ENCODE data around the gene MDFIC.
A peak's percentile ranks its signal among the peaks of the same experiment; 100 is the strongest.

Gene MDFIC

DNA sequence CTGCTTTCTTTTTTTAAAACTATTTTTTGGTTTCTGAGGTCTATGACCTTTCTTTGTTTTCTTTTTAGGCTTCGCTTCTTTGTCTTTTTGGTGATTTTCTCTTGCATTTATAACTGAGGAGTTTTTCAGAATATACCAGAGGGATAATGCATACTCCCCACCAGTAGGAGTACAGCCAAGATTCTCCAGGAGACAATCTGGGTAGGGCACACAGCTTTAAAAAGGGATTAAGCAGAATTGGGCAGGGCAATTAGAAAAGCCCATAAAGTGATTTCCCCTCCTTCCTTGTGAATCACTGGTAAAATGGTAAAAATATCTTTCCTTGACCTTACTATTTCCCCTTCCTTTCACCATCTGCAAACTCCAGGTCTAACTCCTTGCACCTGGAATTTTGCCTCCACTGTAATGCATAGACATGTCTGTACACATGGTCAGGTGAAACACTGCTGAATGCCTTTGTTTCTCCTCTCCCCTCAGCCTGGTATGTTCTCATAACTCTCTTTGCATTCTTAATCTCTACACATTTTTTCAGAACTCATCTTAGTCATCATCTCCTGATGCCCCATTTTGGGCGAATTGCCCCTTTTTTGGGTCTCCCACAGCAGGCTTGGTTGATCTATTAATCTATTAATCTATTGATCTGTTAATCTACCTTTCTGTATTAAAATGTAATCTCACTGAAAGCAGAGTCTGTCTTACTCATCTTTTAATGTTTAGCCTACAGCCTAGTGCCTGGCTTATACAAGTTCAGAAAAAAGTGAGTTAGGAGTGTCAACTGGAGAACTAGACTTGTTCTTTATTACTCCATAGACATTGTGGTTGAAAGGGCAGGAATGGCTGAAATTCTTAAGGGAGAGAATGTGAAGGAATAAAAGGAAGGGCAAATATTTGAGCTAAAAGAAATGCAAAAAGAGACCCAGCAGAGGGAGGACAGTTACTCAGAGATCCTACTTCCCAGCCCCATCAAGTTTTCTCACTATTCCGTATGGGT is 64.6 kb downstream of the MDFIC start:
- no peaks in the 10 kb centered on the region for H3K9me3 Mint-ChIP-seq
- H3K4me3 Mint-ChIP-seq = no peak overlapping the region
- H3K36me3 Mint-ChIP-seq = peaks cover 12% of the 10 kb centered on the region
- H3K27ac Mint-ChIP-seq = peak overlapping the region; percentile 48
- H3K4me1 Mint-ChIP-seq = peaks cover 41% of the 10 kb centered on the region
- DNase-seq (ENCODE audit: low spot score in 2 of 2) (no peak), ATAC-seq (no peak)

DNA sequence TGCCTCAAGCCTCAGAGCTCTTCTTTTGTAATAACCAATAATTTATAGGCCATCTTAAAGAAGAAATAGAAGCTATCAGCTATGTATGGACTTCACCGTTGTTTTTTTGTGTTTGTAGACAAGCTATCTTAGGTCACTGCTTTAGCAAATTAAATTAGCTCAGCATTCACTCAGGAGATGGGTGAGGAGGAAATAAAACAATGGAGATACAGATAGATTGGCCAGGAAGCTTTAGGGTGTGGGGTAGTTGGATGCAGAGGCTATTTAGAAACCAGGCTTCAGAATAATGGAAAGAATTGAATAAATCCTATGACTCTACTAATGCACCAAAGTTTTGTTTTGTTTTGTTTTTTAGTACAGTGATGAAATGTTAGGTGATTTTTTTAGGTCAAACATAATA is 66.1 kb downstream of the MDFIC start:
- no peak overlapping the region for H3K4me3 Mint-ChIP-seq
- no peak overlapping the region for H3K27ac Mint-ChIP-seq
- H3K36me3 Mint-ChIP-seq = peaks cover 12% of the 10 kb centered on the region
- ATAC-seq (no peak), DNase-seq (ENCODE audit: low spot score in 2 of 2) (no peak)
- H3K4me1 Mint-ChIP-seq = peaks cover 32% of the 10 kb centered on the region
- H3K9me3 Mint-ChIP-seq = no peaks in the 10 kb centered on the region

DNA sequence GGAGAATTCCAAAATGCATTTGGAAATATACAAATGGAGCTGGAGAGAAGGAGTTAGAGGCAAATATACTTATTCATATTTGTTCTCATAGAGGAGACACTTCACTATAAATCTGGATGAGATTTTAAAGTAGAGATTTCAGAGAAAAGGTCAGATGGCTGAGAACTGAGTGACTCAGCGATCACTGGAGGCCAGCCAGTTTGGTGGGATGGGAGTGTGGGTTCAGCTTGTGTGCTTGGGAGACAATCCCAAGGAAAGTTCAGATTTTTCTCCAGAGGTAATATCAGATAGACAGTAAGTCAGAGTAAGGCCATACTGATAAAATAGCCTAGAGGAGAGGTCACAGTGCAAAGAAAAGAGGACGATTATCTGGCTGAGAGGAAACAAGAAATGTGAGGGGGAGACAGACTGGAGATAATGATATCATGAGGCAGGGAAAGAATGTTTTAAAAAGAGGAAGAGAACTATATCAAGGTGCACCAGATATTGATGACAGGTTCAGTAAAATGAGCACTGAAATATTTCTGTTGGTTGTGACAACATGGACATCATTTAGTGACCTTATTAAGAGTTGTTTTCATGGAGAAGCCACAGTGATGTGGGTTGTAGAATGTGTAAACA is 67.0 kb downstream of the MDFIC start:
- Mint-ChIP-seq H3K4me3 (no peak overlapping the region), H3K36me3 (peaks cover 18% of the 10 kb centered on the region), H3K27ac (no peak overlapping the region), H3K9me3 (no peaks in the 10 kb centered on the region), H3K4me1 (peaks cover 40% of the 10 kb centered on the region)
- ATAC-seq (no peak), DNase-seq (ENCODE audit: low spot score in 2 of 2) (no peak)

DNA sequence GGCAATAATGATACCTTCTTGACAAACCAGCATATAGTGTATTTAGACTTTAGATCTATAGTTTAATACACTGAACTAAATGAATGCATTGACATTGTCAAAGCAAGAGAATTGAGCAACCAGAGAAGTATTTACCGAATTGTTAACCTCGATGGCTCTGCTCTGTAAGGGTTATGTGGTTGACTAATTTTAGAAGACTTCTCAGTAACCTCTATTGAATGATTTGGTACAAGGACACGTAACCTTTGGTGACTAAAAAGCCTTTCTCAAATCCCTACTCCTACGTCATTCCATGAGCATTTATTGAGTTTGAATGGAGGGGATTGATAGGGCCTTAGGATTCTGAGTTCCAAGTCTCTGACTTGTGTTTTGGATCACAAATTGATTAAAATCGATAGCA is 67.6 kb downstream of the MDFIC start:
- H3K27ac Mint-ChIP-seq = no peak overlapping the region
- H3K4me1 Mint-ChIP-seq = peaks cover 47% of the 10 kb centered on the region
- ATAC-seq (peak; percentile 52), DNase-seq (ENCODE audit: low spot score in 2 of 2) (no peak)
- H3K4me3 Mint-ChIP-seq = no peak overlapping the region
- peaks cover 22% of the 10 kb centered on the region for H3K36me3 Mint-ChIP-seq
- H3K9me3 Mint-ChIP-seq = no peaks in the 10 kb centered on the region

DNA sequence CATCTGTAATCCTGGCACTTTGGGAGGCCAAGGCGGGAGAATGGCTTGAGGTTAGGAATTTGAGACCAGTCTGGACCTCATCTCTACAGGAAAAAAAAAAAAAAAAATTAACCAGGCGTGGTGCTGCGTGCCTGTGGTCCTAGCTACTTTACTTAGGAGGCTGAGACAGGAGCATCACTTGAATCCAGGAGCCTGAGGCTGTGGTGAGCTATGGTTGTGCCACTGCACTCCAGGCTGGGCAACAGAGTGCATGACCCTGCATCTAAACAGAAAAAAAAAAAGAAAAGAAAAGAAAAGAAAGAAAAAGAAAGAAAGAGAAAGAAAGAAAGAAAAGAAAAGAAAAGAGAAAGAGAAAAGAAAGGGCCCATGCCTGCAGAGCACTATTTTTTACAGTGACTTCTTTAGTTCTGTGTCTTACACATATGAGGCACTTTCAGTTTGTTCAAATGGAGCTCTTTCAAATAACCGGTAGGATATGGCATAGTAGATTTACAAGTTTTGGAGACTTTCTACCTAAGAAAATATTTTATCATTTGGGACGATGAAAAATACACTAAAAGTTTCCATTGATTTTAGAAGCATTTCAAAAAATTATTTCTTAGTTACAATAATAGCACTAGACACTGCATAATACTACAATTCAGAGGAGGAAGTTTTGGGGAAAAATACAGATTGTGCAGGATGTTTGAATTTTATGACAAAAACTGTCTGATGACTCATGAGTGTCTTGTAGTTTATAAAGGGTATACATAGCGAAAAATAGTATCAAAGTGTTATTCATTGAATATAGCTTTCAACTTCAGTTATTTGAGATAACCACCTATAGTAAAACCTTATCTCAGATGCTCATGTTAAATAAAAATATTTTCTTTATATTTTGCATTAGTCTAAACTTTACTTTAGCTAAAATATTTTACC is 75.9 kb downstream of the MDFIC start:
- peak; percentile 83 for ATAC-seq
- no peaks in the 10 kb centered on the region for H3K9me3 Mint-ChIP-seq
- peak overlapping the region; percentile 55 for H3K4me3 Mint-ChIP-seq
- peak overlapping the region; percentile 68 for H3K27ac Mint-ChIP-seq
- DNase-seq (ENCODE audit: low spot score in 2 of 2) = no peak
- peaks cover 82% of the 10 kb centered on the region for H3K36me3 Mint-ChIP-seq
- peaks cover 71% of the 10 kb centered on the region for H3K4me1 Mint-ChIP-seq

GRCh38 chr7:115004121-115004520 is 82.2 kb downstream of the MDFIC start:
- Mint-ChIP-seq H3K36me3 (peaks cover 74% of the 10 kb centered on the region), H3K9me3 (no peaks in the 10 kb centered on the region), H3K4me3 (no peak overlapping the region), H3K27ac (peak overlapping the region; percentile 76), H3K4me1 (peaks cover 69% of the 10 kb centered on the region)
- ATAC-seq (no peak), DNase-seq (ENCODE audit: low spot score in 2 of 2) (no peak)

DNA sequence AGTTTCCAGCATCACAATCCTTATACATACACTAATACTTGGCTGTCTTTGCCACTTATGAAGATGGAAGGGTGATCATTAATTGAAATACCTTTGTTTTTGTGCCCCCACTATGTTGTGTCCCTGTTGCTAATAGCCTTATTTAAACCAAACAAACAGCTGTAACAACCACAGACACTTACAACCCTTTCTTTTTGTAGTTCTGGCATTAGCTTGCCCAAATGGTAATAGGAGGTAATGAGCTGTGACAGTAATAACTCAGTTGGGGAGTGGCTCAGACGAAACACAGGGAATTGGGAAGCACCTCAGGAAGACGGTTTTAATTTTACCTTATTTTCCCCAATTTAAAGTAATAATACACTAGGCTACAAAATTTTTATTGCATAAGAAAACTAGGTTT is 83.4 kb downstream of the MDFIC start:
- no peak for ATAC-seq
- Mint-ChIP-seq H3K36me3 (peaks cover 77% of the 10 kb centered on the region), H3K9me3 (no peaks in the 10 kb centered on the region), H3K4me3 (no peak overlapping the region), H3K27ac (peak overlapping the region; percentile 76), H3K4me1 (peaks cover 77% of the 10 kb centered on the region)
- DNase-seq (ENCODE audit: low spot score in 2 of 2) = no peak

DNA sequence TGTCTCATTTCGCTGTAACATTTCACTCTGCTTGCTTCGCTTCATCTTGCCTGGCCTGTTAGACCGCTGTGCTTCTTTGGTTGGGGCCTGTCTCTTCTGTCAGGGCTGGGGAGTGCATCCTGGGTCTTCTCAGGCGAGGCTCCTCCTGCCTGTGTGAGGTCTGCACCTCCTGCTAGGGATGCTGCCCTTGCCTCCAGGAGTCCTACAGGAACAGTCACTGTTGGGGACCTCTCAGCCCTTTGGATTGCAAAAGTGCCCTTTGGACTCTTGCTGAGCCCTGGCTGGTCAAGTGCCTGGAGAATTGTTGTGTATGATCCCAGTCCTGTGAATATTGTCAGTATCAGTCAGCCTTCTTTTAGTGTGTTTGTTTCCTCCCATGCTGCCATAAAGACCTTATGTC is 84.1 kb downstream of the MDFIC start:
- ATAC-seq (no peak), DNase-seq (ENCODE audit: low spot score in 2 of 2) (no peak)
- Mint-ChIP-seq H3K36me3 (peaks cover 74% of the 10 kb centered on the region), H3K4me3 (no peak overlapping the region), H3K27ac (peak overlapping the region; percentile 76), H3K4me1 (peaks cover 77% of the 10 kb centered on the region), H3K9me3 (no peaks in the 10 kb centered on the region)

GRCh38 chr7:115007751-115008150 is 85.9 kb downstream of the MDFIC start:
- peaks cover 74% of the 10 kb centered on the region for H3K36me3 Mint-ChIP-seq
- H3K4me3 Mint-ChIP-seq = peak overlapping the region; percentile 64
- DNase-seq (ENCODE audit: low spot score in 2 of 2) = no peak
- H3K4me1 Mint-ChIP-seq = peaks cover 82% of the 10 kb centered on the region
- ATAC-seq = no peak
- peak overlapping the region; percentile 76 for H3K27ac Mint-ChIP-seq
- H3K9me3 Mint-ChIP-seq = no peaks in the 10 kb centered on the region

GRCh38 chr7:115008465-115009114 is 86.7 kb downstream of the MDFIC start:
- no peak for DNase-seq (ENCODE audit: low spot score in 2 of 2)
- Mint-ChIP-seq H3K27ac (peak overlapping the region; percentile 76), H3K36me3 (peaks cover 74% of the 10 kb centered on the region), H3K9me3 (no peaks in the 10 kb centered on the region), H3K4me1 (peaks cover 82% of the 10 kb centered on the region), H3K4me3 (peak overlapping the region; percentile 64)
- peak; percentile 65 for ATAC-seq

- peak; percentile 69 for ATAC-seq
- Mint-ChIP-seq H3K9me3 (no peaks in the 10 kb centered on the region), H3K4me3 (peak overlapping the region; percentile 64), H3K4me1 (peaks cover 83% of the 10 kb centered on the region), H3K36me3 (peaks cover 74% of the 10 kb centered on the region), H3K27ac (peak overlapping the region; percentile 76)
- no peak for DNase-seq (ENCODE audit: low spot score in 2 of 2)
Measured at GRCh38 chr7:115009139-115009538, 87.2 kb downstream of the MDFIC start.

DNA sequence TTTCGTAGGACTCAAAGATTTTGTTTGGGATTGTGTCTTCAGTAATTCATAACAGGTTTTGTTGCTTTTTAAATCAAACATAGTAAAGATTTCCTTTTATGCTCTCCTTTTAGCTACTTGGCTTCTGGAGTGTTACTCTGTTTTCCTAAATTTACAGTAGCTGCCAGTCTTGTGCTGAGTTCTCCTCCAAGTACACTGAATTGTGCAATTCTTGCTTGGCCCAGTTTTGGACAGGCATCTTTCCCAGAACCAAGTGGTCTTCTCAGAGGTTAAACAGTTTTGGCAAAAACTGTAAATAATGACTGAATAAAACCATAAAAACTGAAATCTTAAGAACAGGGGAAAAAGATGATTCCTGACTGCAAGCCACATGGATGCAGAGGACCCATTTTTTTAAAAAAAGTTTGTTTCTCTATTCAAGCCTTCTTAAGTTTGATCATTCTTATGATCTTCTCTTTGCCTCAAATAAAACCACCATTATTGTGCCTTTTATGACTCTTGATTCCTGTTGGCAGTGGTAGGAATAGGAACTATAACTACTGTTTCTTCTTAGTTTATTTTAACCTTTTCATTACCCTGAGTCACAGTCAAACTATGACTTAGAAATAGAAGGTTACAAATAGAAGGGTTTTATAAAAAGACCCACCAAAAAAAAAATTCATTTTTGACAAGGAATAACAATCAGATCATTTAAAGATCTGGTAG is 88.0 kb downstream of the MDFIC start:
- peak overlapping the region; percentile 76 for H3K27ac Mint-ChIP-seq
- ATAC-seq (peak; percentile 70), DNase-seq (ENCODE audit: low spot score in 2 of 2) (no peak)
- H3K4me1 Mint-ChIP-seq = peaks cover 79% of the 10 kb centered on the region
- H3K36me3 Mint-ChIP-seq = peaks cover 79% of the 10 kb centered on the region
- no peaks in the 10 kb centered on the region for H3K9me3 Mint-ChIP-seq
- peak overlapping the region; percentile 64 for H3K4me3 Mint-ChIP-seq

DNA sequence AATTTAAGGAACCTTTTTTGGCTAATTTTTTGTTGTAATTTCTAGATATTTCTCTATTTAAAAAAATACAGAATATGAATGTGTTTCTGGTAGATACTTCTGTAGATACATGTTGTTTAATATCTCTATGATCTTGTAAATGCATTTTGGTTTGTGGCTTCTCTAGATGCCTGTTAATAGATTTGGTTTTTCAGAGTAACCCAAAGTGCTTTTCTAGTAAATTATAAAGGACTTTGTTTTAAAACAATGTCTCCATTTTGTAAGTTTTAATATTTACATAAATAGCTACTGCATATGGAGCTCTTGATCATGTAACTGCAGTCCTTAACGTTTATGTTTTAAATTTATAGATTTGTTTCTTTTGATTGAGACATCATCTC is 88.5 kb downstream of the MDFIC start:
- no peak for DNase-seq (ENCODE audit: low spot score in 2 of 2)
- no peak for ATAC-seq
- Mint-ChIP-seq H3K4me1 (peaks cover 75% of the 10 kb centered on the region), H3K36me3 (peaks cover 80% of the 10 kb centered on the region), H3K9me3 (no peaks in the 10 kb centered on the region), H3K27ac (peak overlapping the region; percentile 76), H3K4me3 (no peak overlapping the region)

DNA sequence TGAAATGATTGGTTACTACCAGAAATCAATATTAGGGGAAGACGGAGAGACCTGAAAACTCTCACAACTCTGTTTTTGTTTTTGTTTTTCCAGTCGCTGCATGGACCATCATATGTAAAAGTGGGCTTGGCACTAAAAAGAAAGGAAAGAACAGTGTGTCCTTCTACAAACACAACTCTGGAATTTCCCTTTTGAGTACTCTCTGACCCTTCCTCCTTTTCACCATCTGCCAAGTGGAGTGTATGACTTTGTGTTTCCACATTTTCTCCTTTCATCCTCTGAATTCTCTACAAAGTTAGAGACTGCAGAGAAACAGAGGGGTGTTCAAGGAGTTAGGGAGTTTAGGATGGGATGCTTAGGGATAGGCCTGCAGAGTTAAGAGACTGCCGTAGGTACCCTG is 92.0 kb downstream of the MDFIC start:
- no peak overlapping the region for H3K4me3 Mint-ChIP-seq
- no peak for DNase-seq (ENCODE audit: low spot score in 2 of 2)
- no peaks in the 10 kb centered on the region for H3K9me3 Mint-ChIP-seq
- peak overlapping the region; percentile 15 for H3K27ac Mint-ChIP-seq
- ATAC-seq = no peak
- H3K36me3 Mint-ChIP-seq = peaks cover 92% of the 10 kb centered on the region
- H3K4me1 Mint-ChIP-seq = peaks cover 47% of the 10 kb centered on the region

Measured in stimulated activated effector memory CD8-positive, alpha-beta T cell treated with anti-CD3 and anti-CD28 coated beads, Interleukin-12 subunit alpha, Interleukin-12 subunit beta, amount 100 ng/mL, for 72 hours (primary cell).